C4-2B (cell line): ENCODE measurements around the gene OR4K15.

Experiments used
- ZFX ChIP-seq: fragments of 450-650 bp; IDR thresholded peaks from 2 replicates; pipeline ENCODE4 v1.6.1; 2017
- TF ChIP-seq, protein P1 (sequence below): fragments of 450-650 bp; conservative IDR thresholded peaks from 2 replicates; pipeline ENCODE4 v1.5.1; 2017; ENCODE audit warnings: mild to moderate bottlenecking

DNA sequence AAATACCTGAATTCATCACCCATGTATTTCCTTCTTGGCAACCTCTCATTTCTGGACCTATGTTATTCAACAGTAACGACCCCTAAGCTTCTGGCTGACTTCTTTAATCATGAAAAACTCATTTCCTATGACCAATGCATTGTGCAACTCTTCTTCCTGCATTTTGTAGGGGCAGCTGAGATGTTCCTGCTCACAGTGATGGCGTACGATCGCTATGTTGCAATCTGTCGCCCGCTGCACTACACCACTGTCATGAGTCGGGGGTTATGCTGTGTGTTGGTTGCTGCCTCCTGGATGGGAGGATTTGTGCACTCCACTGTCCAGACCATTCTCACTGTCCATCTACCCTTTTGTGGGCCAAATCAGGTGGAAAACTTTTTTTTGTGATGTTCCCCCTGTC, 26.9 kb downstream of the OR4K15 start:
- TF ChIP-seq, protein P1, sequence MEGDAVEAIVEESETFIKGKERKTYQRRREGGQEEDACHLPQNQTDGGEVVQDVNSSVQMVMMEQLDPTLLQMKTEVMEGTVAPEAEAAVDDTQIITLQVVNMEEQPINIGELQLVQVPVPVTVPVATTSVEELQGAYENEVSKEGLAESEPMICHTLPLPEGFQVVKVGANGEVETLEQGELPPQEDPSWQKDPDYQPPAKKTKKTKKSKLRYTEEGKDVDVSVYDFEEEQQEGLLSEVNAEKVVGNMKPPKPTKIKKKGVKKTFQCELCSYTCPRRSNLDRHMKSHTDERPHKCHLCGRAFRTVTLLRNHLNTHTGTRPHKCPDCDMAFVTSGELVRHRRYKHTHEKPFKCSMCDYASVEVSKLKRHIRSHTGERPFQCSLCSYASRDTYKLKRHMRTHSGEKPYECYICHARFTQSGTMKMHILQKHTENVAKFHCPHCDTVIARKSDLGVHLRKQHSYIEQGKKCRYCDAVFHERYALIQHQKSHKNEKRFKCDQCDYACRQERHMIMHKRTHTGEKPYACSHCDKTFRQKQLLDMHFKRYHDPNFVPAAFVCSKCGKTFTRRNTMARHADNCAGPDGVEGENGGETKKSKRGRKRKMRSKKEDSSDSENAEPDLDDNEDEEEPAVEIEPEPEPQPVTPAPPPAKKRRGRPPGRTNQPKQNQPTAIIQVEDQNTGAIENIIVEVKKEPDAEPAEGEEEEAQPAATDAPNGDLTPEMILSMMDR, result no peak
- TF ChIP-seq ZFX, result no peak
